NT2/D1 (cell line): ENCODE results near the gene LAMC2.

Source experiments
- YY1 ChIP-seq: IDR thresholded peaks from 2 replicates; pipeline ENCODE4 v1.6.1; 2011; ENCODE audit not compliant: insufficient read length, insufficient read depth
- ZNF274 ChIP-seq: IDR thresholded peaks from 2 replicates; pipeline ENCODE4 v1.6.1; 2011; ENCODE audit warnings: mild to moderate bottlenecking, low read depth, low read length

DNA sequence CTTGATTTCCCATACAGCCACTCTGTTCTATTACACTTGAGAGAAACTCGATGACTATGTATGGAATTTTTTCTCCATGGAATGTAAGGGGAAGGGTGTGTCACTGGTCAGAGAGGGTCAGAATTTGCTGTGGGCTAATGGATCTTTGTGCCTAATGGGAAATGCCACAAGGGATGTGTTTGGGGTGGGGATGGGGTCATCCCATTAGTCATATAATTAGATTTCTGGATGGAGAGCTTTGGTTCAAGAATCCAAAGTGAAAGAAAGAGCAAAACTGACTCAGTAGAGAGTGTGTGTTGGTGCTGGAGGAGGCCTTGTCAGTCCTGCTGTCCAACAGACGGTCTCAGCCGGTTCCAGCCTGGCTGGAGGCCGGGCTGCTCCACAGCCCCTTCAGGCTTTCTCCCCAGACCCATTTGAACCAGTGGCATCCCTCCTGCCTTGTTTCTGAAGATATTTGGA is 86.4 kb downstream of the LAMC2 start:
- TF ChIP-seq ZNF274 (no peak), YY1 (no peak)
